GM12801 (cell line): ENCODE data around the gene ARHGAP12.

Source experiments
- CTCF ChIP-seq: IDR thresholded peaks from one replicate; pipeline ENCODE4 v1.5.1; 2011; ENCODE audit warnings: control low read depth; ENCODE audit not compliant: insufficient read length; ENCODE audit errors: extremely low read depth

Gene ARHGAP12

GRCh38 chr10:31918671-31919409 is 9.8 kb downstream of the ARHGAP12 start:
- TF ChIP-seq CTCF, result no peak

GRCh38 chr10:31914370-31914769 is 14.3 kb downstream of the ARHGAP12 start:
- TF ChIP-seq CTCF, result no peak

- TF ChIP-seq CTCF, result no peak
Measured at GRCh38 chr10:31912898-31913850, 15.5 kb downstream of the ARHGAP12 start.

GRCh38 chr10:31912289-31912688 is 16.3 kb downstream of the ARHGAP12 start:
- no peak for TF ChIP-seq CTCF

- TF ChIP-seq CTCF, result no peak
Measured at GRCh38 chr10:31910016-31910415, 18.6 kb downstream of the ARHGAP12 start.

- no peak for TF ChIP-seq CTCF
Measured at GRCh38 chr10:31908157-31908556, 20.5 kb downstream of the ARHGAP12 start.

- TF ChIP-seq CTCF, result no peak
Measured at GRCh38 chr10:31906039-31906438, 22.6 kb downstream of the ARHGAP12 start.
